ENCODE data around the gene TMEM255A.

TMEM255A gene

DNA sequence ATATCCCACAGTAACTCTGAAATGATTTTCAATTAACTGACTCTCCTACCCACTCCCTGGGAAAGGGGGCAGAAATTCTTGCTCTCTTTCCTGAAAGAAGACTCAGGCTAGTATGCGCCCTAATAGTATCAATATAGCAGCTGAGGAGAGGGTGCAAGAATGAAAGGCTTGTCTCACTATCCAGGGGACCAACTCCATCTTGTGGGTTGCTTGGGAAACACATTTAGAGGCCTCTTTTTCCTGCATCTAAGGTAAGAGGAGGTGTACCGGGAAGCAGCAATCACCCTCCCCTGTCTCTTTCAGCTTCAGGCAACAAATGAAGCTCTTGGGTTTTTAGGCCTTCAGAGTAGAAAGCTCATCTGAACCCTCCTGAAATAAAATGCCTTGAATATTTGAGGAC lies 11.3 kb downstream of the TMEM255A start:
- no peak for TF ChIP-seq FOXM1 (IDR thresholded peaks at IDR 0.05; ENCODE audit: borderline replicate concordance)
- no peak for TF ChIP-seq FOXA1 (IDR thresholded peaks at IDR 0.05)
- no peak for TF ChIP-seq FOXK2 (IDR thresholded peaks at IDR 0.05)
- TF ChIP-seq LEF1 (IDR thresholded peaks at IDR 0.05; ENCODE audit: borderline replicate concordance), result no peak
- TF ChIP-seq, protein P1, sequence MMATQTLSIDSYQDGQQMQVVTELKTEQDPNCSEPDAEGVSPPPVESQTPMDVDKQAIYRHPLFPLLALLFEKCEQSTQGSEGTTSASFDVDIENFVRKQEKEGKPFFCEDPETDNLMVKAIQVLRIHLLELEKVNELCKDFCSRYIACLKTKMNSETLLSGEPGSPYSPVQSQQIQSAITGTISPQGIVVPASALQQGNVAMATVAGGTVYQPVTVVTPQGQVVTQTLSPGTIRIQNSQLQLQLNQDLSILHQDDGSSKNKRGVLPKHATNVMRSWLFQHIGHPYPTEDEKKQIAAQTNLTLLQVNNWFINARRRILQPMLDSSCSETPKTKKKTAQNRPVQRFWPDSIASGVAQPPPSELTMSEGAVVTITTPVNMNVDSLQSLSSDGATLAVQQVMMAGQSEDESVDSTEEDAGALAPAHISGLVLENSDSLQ (IDR thresholded peaks at IDR 0.05), result no peak
- TF ChIP-seq SUZ12 (IDR thresholded peaks at IDR 0.05), result no peak
- TF ChIP-seq ZNF384 (IDR thresholded peaks at IDR 0.05), result no peak
- CTCF ChIA-PET, result interaction anchor here (1.5 to 2.3 kb wide), 2 partner anchors 86 to 151 kb away, joined by 3 to 7 read pairs; no protein-coding TSS in a partner anchor
- no peak for DNase-seq (ENCODE audit: extremely low spot score)
- POLR2A ChIA-PET, result no interaction called here

DNA sequence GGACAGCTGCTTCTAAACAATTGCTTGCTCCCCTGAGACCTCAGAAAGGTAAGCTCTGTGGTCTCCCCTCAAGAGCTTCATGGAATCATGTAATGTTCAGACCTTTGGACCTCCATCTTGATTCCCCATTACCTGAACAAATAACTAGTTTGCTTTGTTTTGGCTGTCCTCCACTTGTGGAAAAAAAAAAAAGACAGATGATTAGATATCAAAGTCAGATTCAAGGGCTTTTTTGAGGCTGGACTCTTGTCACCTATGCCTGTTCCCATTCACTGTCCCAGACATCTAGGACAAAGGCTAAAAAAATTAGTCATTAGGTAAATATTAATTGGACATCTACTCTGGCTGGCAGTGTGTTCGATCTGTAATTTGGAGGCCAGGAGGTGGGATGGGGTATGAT lies 13.3 kb downstream of the TMEM255A start:
- POLR2A ChIA-PET, result no interaction called here
- CTCF ChIA-PET, result interaction anchor here (1.2 kb wide), 1 partner anchor 201 kb away, joined by 3 read pairs; no protein-coding TSS in a partner anchor
- TF ChIP-seq ELF4 (IDR thresholded peaks at IDR 0.05) (no peak), SUZ12 (IDR thresholded peaks at IDR 0.05) (no peak), FOXM1 (IDR thresholded peaks at IDR 0.05; ENCODE audit: borderline replicate concordance) (no peak), ZNF384 (IDR thresholded peaks at IDR 0.05) (no peak), LEF1 (IDR thresholded peaks at IDR 0.05; ENCODE audit: borderline replicate concordance) (no peak), NFRKB (IDR thresholded peaks at IDR 0.05) (no peak), FOXK2 (IDR thresholded peaks at IDR 0.05) (no peak), TARDBP (IDR thresholded peaks at IDR 0.05) (no peak), SP1 (IDR thresholded peaks at IDR 0.05) (no peak), HDGF (IDR thresholded peaks at IDR 0.05; ENCODE audit: borderline replicate concordance) (no peak), BHLHE40 (IDR thresholded peaks at IDR 0.05; ENCODE audit: borderline replicate concordance) (no peak), ARNT (IDR thresholded peaks at IDR 0.05) (no peak), FOXA1 (IDR thresholded peaks at IDR 0.05) (no peak), CTBP1 (IDR thresholded peaks at IDR 0.05; ENCODE audit: borderline replicate concordance) (no peak), L3MBTL2 (conservative IDR thresholded peaks at IDR 0.05) (no peak)
- TF ChIP-seq, protein P1 (IDR thresholded peaks at IDR 0.05), result no peak
- DNase-seq (ENCODE audit: extremely low spot score), result no peak

DNA sequence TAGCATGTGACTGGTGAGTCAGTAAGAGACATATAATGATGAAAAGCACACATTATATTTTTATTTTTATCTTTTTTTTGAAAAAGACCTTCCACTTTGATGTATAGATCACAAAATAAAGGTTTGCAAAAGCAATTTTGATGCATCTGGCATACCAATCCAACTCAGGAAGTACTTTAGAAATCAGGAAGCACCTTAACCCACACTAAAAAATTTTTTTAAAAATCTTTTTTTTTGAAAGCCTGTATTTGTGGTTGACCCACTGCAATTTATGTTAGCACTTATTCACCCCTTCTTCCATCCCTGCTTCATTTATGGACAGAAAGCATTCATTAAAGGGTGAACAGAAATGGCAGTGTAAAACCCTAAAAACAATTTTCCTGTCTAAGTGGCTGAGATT lies 16.6 kb downstream of the TMEM255A start:
- DNase-seq (ENCODE audit: extremely low spot score), result no peak
- CTCF ChIA-PET, result no interaction called here

DNA sequence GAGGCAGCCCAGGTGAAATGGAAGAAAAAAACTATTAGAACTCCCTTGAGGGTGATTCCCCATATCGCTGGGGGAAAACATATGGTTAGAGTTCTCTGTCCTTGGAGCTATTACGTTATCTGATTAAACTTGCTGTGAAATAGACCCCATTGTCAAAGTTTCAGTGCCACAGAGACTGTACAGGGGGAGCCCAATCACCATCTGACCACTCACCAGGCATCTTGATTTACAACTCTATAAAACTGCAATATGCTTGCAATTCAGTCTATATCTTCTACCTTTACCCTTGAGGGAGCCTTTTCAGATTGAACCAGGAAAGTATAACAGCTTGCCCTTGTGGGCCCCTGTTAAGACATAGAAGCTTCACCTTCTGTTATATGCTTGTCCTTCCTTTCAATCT lies 18.2 kb downstream of the TMEM255A start:
- DNase-seq (ENCODE audit: extremely low spot score), result no peak
- ChIA-PET POLR2A (interaction anchor here (0.8 to 1.3 kb wide), 2 partner anchors 16 to 40 kb away, joined by 3 read pairs; no protein-coding TSS in a partner anchor), CTCF (interaction anchor here (0.6 to 0.8 kb wide), 3 partner anchors 10 to 175 kb away, joined by 3 to 6 read pairs (median 3); no protein-coding TSS in a partner anchor)
- TF ChIP-seq, protein P1 (IDR thresholded peaks at IDR 0.05), result peak; percentile 86
- no peak for TF ChIP-seq ELF4 (IDR thresholded peaks at IDR 0.05)

More for the DNA sequence above, 16.6 kb downstream of the TMEM255A start:
- POLR2A ChIA-PET, result no interaction called here
- TF ChIP-seq L3MBTL2 (conservative IDR thresholded peaks at IDR 0.05), result no peak
- TF ChIP-seq HDGF (IDR thresholded peaks at IDR 0.05; ENCODE audit: borderline replicate concordance), result no peak
- TF ChIP-seq ELF4 (IDR thresholded peaks at IDR 0.05), result no peak
- TF ChIP-seq BHLHE40 (IDR thresholded peaks at IDR 0.05; ENCODE audit: borderline replicate concordance), result no peak
- no peak for TF ChIP-seq LEF1 (IDR thresholded peaks at IDR 0.05; ENCODE audit: borderline replicate concordance)
- TF ChIP-seq FOXM1 (IDR thresholded peaks at IDR 0.05; ENCODE audit: borderline replicate concordance), result no peak
- TF ChIP-seq CTBP1 (IDR thresholded peaks at IDR 0.05; ENCODE audit: borderline replicate concordance), result no peak
- TF ChIP-seq SP1 (IDR thresholded peaks at IDR 0.05), result no peak
- TF ChIP-seq, protein P1 (IDR thresholded peaks at IDR 0.05), result no peak

DNA sequence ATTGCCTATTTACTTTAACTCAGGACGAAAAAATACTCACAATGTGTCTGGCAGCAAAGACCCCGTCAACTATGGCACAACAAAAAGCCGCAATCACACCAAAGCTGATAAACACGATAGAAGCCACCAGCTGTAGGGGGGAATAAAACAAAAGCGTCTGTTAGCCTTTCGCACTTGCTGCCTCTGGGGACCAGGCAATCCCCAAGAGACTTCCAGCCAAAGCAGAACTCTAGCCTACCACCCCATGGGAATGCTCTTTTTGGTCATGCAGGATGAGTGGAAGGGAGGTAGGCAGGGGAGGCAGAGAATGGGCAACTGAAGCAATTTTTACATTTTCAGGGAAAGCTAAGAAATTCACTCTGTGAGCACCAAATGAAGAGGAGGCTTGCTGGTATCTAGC lies 20.1 kb downstream of the TMEM255A start:
- CTCF ChIA-PET, result no interaction called here
- no peak for DNase-seq (ENCODE audit: extremely low spot score)
- POLR2A ChIA-PET, result no interaction called here
- TF ChIP-seq, protein P1 (IDR thresholded peaks at IDR 0.05), result no peak
- no peak for TF ChIP-seq ELF4 (IDR thresholded peaks at IDR 0.05)
- TF ChIP-seq ARNT (IDR thresholded peaks at IDR 0.05), result no peak
- TF ChIP-seq FOXM1 (IDR thresholded peaks at IDR 0.05; ENCODE audit: borderline replicate concordance), result no peak

DNA sequence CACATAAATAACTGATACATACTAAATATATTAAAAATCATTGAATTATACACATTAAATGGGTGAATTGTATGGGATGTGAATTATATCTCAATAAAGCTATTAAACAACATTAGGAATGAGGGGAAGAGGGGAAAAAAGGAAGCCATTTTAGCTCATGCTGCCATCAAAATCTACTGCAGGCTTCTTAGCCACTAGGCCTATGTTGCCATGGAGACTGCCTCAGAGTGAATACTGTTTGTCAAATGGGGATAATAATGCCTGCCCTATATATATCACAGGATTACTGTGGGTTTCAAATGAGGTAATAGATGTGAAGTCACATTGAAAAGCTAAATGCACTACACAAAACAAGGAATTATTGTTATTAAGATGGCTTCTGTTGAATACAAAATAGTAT lies 21.2 kb downstream of the TMEM255A start:
- no peak for TF ChIP-seq NFRKB (IDR thresholded peaks at IDR 0.05)
- no peak for TF ChIP-seq FOXM1 (IDR thresholded peaks at IDR 0.05; ENCODE audit: borderline replicate concordance)
- no peak for TF ChIP-seq ELF4 (IDR thresholded peaks at IDR 0.05)
- no peak for TF ChIP-seq CTBP1 (IDR thresholded peaks at IDR 0.05; ENCODE audit: borderline replicate concordance)
- no peak for TF ChIP-seq ZNF384 (IDR thresholded peaks at IDR 0.05)
- no peak for TF ChIP-seq LEF1 (IDR thresholded peaks at IDR 0.05; ENCODE audit: borderline replicate concordance)
- TF ChIP-seq SUZ12 (IDR thresholded peaks at IDR 0.05), result no peak
- TF ChIP-seq HDGF (IDR thresholded peaks at IDR 0.05; ENCODE audit: borderline replicate concordance), result no peak
- TF ChIP-seq ARNT (IDR thresholded peaks at IDR 0.05), result no peak
- no peak for TF ChIP-seq L3MBTL2 (conservative IDR thresholded peaks at IDR 0.05)
- no peak for TF ChIP-seq SP1 (IDR thresholded peaks at IDR 0.05)
- TF ChIP-seq TARDBP (IDR thresholded peaks at IDR 0.05), result no peak
- TF ChIP-seq BHLHE40 (IDR thresholded peaks at IDR 0.05; ENCODE audit: borderline replicate concordance), result no peak
- TF ChIP-seq FOXK2 (IDR thresholded peaks at IDR 0.05), result no peak
- TF ChIP-seq FOXA1 (IDR thresholded peaks at IDR 0.05), result no peak
- TF ChIP-seq, protein P1 (IDR thresholded peaks at IDR 0.05), result no peak
- ChIA-PET CTCF (no interaction called here), POLR2A (no interaction called here)
- no peak for DNase-seq (ENCODE audit: extremely low spot score)

Data from HEK293T (cell line).